Subcutaneous adipose tissue (tissue), 4 donors: ENCODE measurements around the gene DSCAML1. TPM values are rescaled to one million over a fixed set of nuclear protein-coding genes. Genes with fewer than 3 reads are reported as not detected.

ENCODE experiments used
- CTCF ChIP-seq: fragments of 450-650 bp; IDR thresholded peaks from one replicate; pipeline ENCODE4 v1.5.1; 2016; ENCODE audit warnings: low read depth, mild to moderate bottlenecking, control low read depth, antibody characterized with exemption, moderate library complexity
- total RNA-seq, 4 donors: library from RNA; depleted of rRNA; stranded (reverse); fragments of >200 nt; gene quantifications; one replicate each; pipeline ENCODE4 v1.1.0, GENCODE V29; 2016

Gene DSCAML1
- total RNA-seq, 4 donors from 2014 or later: 0.22 to 0.82 (median 0.75) TPM; not detected in 1

- TF ChIP-seq CTCF: no peak
These were observed 272.4 kb downstream of the DSCAML1 start for GRCh38 chr11:117524468-117525183.

GRCh38 chr11:117523680-117524079 lies 273.3 kb downstream of the DSCAML1 start:
- no peak for TF ChIP-seq CTCF

GRCh38 chr11:117521974-117522373 lies 275.0 kb downstream of the DSCAML1 start:
- TF ChIP-seq CTCF: no peak

- TF ChIP-seq CTCF: no peak
These were observed 276.1 kb downstream of the DSCAML1 start for GRCh38 chr11:117520966-117521365.

- TF ChIP-seq CTCF: no peak
These were observed 276.8 kb downstream of the DSCAML1 start for GRCh38 chr11:117520201-117520600.

GRCh38 chr11:117519590-117519989 lies 277.4 kb downstream of the DSCAML1 start:
- TF ChIP-seq CTCF: no peak

- no peak for TF ChIP-seq CTCF
These were observed 277.8 kb downstream of the DSCAML1 start for GRCh38 chr11:117519170-117519569.
